AG04450 (cell line): ENCODE data around the gene ACTR3C. TPM values are rescaled to one million over a fixed set of nuclear protein-coding genes. Genes with fewer than 3 reads are reported as not detected.
"Not testable (repeated sequence)": the region's sequence is repeated elsewhere in the genome, so short reads cannot be mapped to it uniquely, and the experiment has no call there.

Experiments used
- CTCF ChIA-PET: fragments of 300-600, 350-600 bp; formaldehyde crosslinking; extraction: SDS; loops from one replicate; lab custom pipeline; 2022; ENCODE audit warnings: antibody characterized with exemption, inconsistent platforms; lab: Charles Lee
- POLR2A ChIA-PET: fragments of 350-600 bp; formaldehyde crosslinking; extraction: SDS; loops from one replicate; lab custom pipeline; 2021; ENCODE audit warnings: antibody characterized with exemption, inconsistent platforms; lab: Yijun Ruan, JAX
- DNase-seq: peaks from one replicate; pipeline ENCODE4 v3.0.0-alpha.2; 2011; ENCODE audit warnings: low read depth, low spot score
- H3K27ac ChIP-seq: one replicate; pipeline ENCODE4 v1.5.1; 2012; ENCODE audit warnings: low read depth, low read length, control low read depth
- H3K27me3 ChIP-seq: one replicate; pipeline ENCODE4 v1.6.0; 2012; ENCODE audit warnings: low read length; ENCODE audit not compliant: control insufficient read depth, insufficient read depth
- H3K4me3 ChIP-seq: 2 replicates; pipeline ENCODE4 v1.5.1; 2011; ENCODE audit warnings: mild to moderate bottlenecking, low read depth, low read length, control low read depth
- H3K9me3 ChIP-seq: 2 replicates; pipeline ENCODE4 v1.5.1; 2012; ENCODE audit warnings: low read length; ENCODE audit not compliant: control insufficient read depth, insufficient read depth
- polyA plus RNA-seq: library from polyadenylated mRNA; depleted of rRNA; stranded (reverse); fragments of >200 nt; gene quantifications from 2 replicates; pipeline ENCODE4 v1.2.3, GENCODE V29; 2011; rRNA removed

ACTR3C gene
- polyA plus RNA-seq, 1 experiment, result 0.31 TPM

GRCh38 chr7:150205866-150206265, 117.5 kb downstream of the ACTR3C start:
- CTCF ChIA-PET, POLR2A ChIA-PET, H3K9me3 ChIP-seq, DNase-seq, H3K4me3 ChIP-seq, H3K27ac ChIP-seq, H3K27me3 ChIP-seq: not testable (repeated sequence)

- H3K4me3 ChIP-seq, DNase-seq, H3K27me3 ChIP-seq, CTCF ChIA-PET, POLR2A ChIA-PET, H3K27ac ChIP-seq, H3K9me3 ChIP-seq: not testable (repeated sequence)
Measured at GRCh38 chr7:150204577-150204976, 118.8 kb downstream of the ACTR3C start.

GRCh38 chr7:150202894-150203293, 120.5 kb downstream of the ACTR3C start:
- H3K9me3 ChIP-seq, H3K4me3 ChIP-seq, H3K27me3 ChIP-seq, CTCF ChIA-PET, DNase-seq, H3K27ac ChIP-seq, POLR2A ChIA-PET: not testable (repeated sequence)

Other genes starting within 250 kb of the ACTR3C start
- gene LRRC61, start 190 bp downstream of the ACTR3C start, polyA plus RNA-seq, result 0.17 and 0.57 TPM in 2 replicates
- 6.7 and 7.0 TPM in 2 replicates for gene RARRES2, start 18.1 kb upstream of the ACTR3C start, polyA plus RNA-seq
- 28.4 and 38.3 TPM in 2 replicates for gene REPIN1, start 45.3 kb upstream of the ACTR3C start, polyA plus RNA-seq
- 2.2 and 3.0 TPM in 2 replicates for gene ZNF775, start 55.8 kb upstream of the ACTR3C start, polyA plus RNA-seq
- not detected in 2 replicates for gene GIMAP8, start 127.1 kb upstream of the ACTR3C start, polyA plus RNA-seq
- gene GIMAP7, start 191.3 kb upstream of the ACTR3C start, polyA plus RNA-seq, result not detected in 2 replicates
- gene GIMAP4, start 243.8 kb upstream of the ACTR3C start, polyA plus RNA-seq, result not detected in 2 replicates